GM12872 (cell line): ENCODE results near the gene NECTIN4.

Source experiments
- CTCF ChIP-seq: IDR thresholded peaks from 3 replicates; pipeline ENCODE4 v1.5.1; 2011; ENCODE audit warnings: low read depth, mild to moderate bottlenecking, low read length, moderate library complexity; ENCODE audit not compliant: insufficient read depth

The NECTIN4 gene

DNA sequence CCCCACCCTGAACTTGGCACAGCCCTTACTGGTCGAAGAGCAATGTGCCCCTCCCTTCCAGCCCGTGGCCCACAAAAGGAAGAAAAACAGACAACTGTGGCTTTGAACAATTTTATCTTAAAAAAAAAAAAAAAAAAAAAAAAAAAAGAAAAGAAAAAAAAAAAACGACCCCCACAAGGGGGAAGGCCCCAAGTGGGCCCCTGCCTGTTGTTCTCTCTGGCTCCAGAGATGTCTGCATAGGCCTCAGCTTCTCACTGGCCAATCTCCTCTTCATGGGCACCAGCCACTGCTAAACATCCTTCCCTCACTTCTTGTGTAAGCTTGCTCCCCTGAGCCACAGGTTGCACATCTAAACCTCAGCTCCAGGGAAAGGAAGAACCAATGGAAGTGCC lies 50.2 kb downstream of the NECTIN4 start:
- no peak for TF ChIP-seq CTCF

DNA sequence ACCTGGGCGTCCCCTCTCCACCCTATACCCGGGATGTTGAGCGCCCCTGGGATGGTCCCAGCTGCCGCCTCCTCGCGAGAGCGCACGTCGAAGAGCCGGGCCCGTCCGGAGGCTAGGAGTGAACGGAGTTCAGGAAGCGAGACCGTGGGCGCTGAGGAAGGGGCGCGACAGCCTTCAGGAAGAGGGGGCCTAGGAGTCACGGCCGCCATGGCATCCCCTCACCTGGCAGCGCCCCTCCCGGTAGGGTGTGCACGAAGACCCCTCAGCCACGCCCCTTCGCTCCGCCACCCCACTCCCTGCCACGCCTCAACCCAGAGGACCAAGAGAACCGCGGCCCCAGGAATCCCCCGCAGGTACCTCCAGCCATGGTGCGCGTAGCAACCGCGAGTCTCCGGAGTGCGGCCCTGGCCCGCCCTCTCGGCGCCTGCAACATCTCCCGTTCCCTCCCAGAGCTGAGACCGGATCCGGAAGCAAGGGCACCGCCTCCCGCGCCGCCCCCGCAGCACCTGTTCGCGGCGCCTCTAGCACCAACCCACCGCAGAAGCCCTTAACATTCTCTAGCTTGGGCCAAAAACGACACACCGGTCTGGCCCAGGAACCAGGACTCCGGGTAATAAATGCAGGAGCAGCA lies 50.7 kb downstream of the NECTIN4 start, which contains the start of gene TSTD1:
Gene TSTD1, minus strand, starts transcription at position 442 of the 631 bp plus-strand sequence. Its CDS starts 75 bp downstream, at position 367.
- TF ChIP-seq CTCF = 0 out of 3 replicates have a peak, but pooled peaks have one; percentile 3

DNA sequence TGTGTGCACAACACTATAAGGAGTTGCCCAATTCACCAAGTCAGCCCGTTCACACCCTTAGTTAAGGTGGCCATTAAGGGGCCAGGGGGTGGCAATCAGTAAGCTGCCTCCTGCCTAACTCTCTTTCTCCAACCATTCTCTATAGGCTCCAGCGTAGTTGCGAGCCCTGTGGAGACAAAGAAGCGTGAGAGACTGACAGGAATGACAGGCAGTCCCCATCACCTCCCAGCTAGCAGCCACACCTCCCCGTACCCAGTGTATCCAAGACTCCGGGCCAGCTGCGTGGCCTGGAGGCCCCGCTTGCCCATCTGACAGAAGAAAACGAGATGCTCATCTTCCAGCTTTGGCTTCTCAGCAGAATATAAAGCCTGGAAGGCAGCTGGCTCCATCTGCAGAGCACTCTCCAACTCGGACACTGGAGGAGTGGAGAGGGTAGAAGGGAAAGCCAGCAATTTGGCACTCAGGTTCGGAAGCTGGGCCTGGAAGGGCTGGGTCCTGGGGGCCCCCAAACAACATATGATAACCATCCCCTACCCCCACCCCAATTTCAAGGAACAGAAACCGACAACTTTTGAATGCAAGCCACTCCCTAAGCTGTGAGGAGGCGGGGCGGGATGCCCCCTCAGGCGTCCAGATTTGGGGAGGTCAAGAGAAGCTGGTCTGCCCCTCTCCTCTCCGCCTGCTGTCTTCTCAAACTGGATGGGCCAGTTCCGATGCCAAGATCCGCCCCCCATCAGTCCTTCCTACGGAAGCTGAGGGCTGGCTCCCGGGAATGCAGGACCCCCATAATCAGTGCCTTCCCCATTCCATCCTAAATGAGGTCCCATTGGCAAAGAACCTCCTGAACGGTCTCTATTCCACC lies 51.5 kb downstream of the NECTIN4 start:
- TF ChIP-seq CTCF = no peak

DNA sequence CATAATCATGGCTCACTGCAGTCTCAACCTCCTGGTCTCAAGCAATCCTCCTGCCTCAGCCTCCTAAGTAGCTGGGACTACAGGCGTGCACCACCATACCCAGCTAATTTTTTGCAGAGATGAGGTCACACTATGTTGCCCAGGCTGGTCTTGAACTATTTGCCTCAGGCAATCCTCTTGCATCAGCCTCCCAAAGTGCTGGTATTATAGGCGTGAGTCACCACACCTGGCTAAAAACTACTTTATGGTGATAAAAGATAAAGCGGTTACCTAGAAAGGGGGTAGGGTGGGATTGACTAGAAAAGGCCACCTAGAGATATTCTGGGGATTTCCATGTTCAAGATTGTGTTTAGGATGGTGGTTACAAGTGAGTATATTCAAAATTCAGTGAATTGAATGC lies 55.6 kb downstream of the NECTIN4 start:
- TF ChIP-seq CTCF = no peak

DNA sequence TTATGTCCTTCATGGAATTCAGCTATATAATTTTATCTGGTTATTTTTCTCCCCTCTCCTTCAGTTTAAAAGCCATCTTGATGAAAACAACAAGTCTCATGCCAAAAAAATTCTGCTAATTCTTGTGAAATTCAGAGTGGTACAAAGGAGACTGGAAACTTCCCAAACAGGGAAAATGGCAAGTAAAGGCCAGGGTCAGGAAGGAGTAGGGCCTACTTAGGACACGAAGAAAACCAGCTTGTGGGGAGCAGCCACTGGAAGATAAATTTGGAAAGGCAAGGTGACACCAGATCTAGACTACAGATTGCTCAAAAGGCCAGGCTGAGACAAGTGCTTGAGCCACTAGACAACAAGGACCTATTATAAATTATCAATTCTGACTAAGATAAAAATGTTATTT lies 56.9 kb downstream of the NECTIN4 start:
- no peak for TF ChIP-seq CTCF

GRCh38 chr1:161031874-161032273 lies 57.5 kb downstream of the NECTIN4 start:
- no peak for TF ChIP-seq CTCF

DNA sequence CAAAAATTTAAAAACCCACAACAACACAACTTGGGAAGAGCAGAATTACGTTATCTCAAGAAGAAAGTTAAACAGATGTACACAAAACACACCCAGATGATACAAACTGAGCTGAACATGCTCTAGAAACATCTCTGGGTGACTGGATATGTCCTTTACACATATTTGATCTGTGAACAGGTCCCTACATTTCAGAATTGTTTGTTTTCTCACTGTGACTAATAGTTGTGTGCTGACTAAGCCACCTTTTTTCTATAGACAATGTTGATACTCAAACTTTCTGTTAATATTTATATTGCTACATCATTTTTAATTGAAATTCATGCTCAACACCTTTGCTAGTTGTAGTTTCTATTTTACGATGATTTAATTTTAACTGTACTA lies 67.4 kb downstream of the NECTIN4 start:
- TF ChIP-seq CTCF = no peak
